ENCODE data around the gene ATF7IP2. TPM values are rescaled to one million over a fixed set of nuclear protein-coding genes. Genes with fewer than 3 reads are reported as not detected.
A peak's percentile ranks its signal among the peaks of the same experiment; 100 is the strongest.

The ATF7IP2 gene
- total RNA-seq, 1 experiment from 2014 or later, result 7.4 TPM

GRCh38 chr16:10514369-10515055 is 128.7 kb downstream of the ATF7IP2 start:
- H3K27ac ChIP-seq (ENCODE audit: low read depth, low read length), result no peak overlapping the region
- DNase-seq (ENCODE audit: low read depth, low spot score) (peak; percentile 33), ATAC-seq (peak; percentile 54)
- no peaks in the 10 kb centered on the region for H4K20me1 ChIP-seq (ENCODE audit: insufficient read depth)
- H3K9me2 ChIP-seq (ENCODE audit: insufficient read depth), result no peaks in the 10 kb centered on the region
- H3K4me2 ChIP-seq (ENCODE audit: low read length), result no peak overlapping the region
- H3K27me3 ChIP-seq (ENCODE audit: insufficient read depth, low read length), result no peaks in the 10 kb centered on the region
- BruUV-seq (replicated peaks), result no TSS peak
- POLR2A ChIA-PET, result no interaction called here
- CTCF ChIA-PET, result interaction anchor here (0.7 to 3.1 kb wide), 12 partner anchors 9 to 416 kb away, joined by 3 to 69 read pairs (median 4); partner anchors contain the start of gene NUBP1
- TF ChIP-seq CTCF (IDR thresholded peaks at IDR 0.05 in 2 of 3, conservative IDR thresholded peaks at IDR 0.05 in 1 of 3; ENCODE audit: borderline replicate concordance in 1 of 3, insufficient read depth in 1 of 3, low read depth in 2 of 3, low read length in 2 of 3) (peak; percentile 54 to 80 (median 69); a peak in 5 of 6 replicates), RAD21 (IDR thresholded peaks at IDR 0.05; ENCODE audit: low read depth) (peak; percentile 81), POLR2A (IDR thresholded peaks at IDR 0.05; ENCODE audit: borderline replicate concordance, extremely low read depth, insufficient read depth, insufficient read length) (no peak)
- RAD21 ChIA-PET (ENCODE audit: low non-redundant PET in 1 of 2, low total read pairs in 2 of 2, uncharacterized antibody in 2 of 2, unreplicated experiment in 2 of 2), result interaction anchor here (1.0 to 1.4 kb wide), 3 partner anchors 223 to 404 kb away, joined by 3 to 7 read pairs (median 4); no protein-coding TSS in a partner anchor
- intact Hi-C loops (cut with micrococcal nuclease), result loop anchor here (1.0 kb wide), 2 partner anchors 223 to 404 kb away; no protein-coding TSS in a partner anchor
- H3K4me1 ChIP-seq (ENCODE audit: control insufficient read depth in 1 of 2, insufficient read depth in 2 of 2, low read length in 2 of 2), result no peaks in the 10 kb centered on the region
- H2AFZ ChIP-seq (ENCODE audit: low read depth, low read length, poor library complexity, severe bottlenecking), result no peak overlapping the region
- H3K9ac ChIP-seq (ENCODE audit: low read length), result no peak overlapping the region
- H3K36me3 ChIP-seq (ENCODE audit: control insufficient read depth in 1 of 2, insufficient read depth in 2 of 2, low read length in 2 of 2), result no peaks in the 10 kb centered on the region
- H3K9me3 ChIP-seq (ENCODE audit: control insufficient read depth in 1 of 2, insufficient read depth in 1 of 2, low read depth in 1 of 2, low read length in 2 of 2), result no peaks in the 10 kb centered on the region
- H3K79me2 ChIP-seq (ENCODE audit: insufficient read depth, low read length), result no peaks in the 10 kb centered on the region
- no peak overlapping the region for H3K4me3 ChIP-seq (replicated peaks in 1 of 2; ENCODE audit: low read depth in 1 of 2, low read length in 2 of 2)

GRCh38 chr16:10517868-10518267 is 132.0 kb downstream of the ATF7IP2 start:
- no peak for ATAC-seq
- TF ChIP-seq FOSL1 (IDR thresholded peaks at IDR 0.05; ENCODE audit: low read depth) (no peak), SP1 (IDR thresholded peaks at IDR 0.05; ENCODE audit: low read depth) (no peak), EZH2 (IDR thresholded peaks at IDR 0.05) (no peak), TCF7L2 (IDR thresholded peaks at IDR 0.05; ENCODE audit: borderline replicate concordance, extremely low read depth, insufficient read depth, insufficient read length) (no peak), CBX3 (IDR thresholded peaks at IDR 0.05; ENCODE audit: low read depth) (no peak), CTCF (IDR thresholded peaks at IDR 0.05 in 2 of 3, conservative IDR thresholded peaks at IDR 0.05 in 1 of 3; ENCODE audit: borderline replicate concordance in 1 of 3, insufficient read depth in 1 of 3, low read depth in 2 of 3, low read length in 2 of 3) (no peak), ZNF274 (IDR thresholded peaks at IDR 0.05; ENCODE audit: low read depth, low read length) (no peak), SRF (IDR thresholded peaks at IDR 0.05; ENCODE audit: low read depth) (no peak), POLR2AphosphoS5 (IDR thresholded peaks at IDR 0.05; ENCODE audit: low read depth, low read length) (no peak), EZH2phosphoT487 (IDR thresholded peaks at IDR 0.05; ENCODE audit: borderline replicate concordance) (no peak), CEBPB (IDR thresholded peaks at IDR 0.05; ENCODE audit: low read depth) (no peak), POLR2A (IDR thresholded peaks at IDR 0.05; ENCODE audit: borderline replicate concordance, extremely low read depth, insufficient read depth, insufficient read length) (no peak), EGR1 (IDR thresholded peaks at IDR 0.05; ENCODE audit: low read depth) (no peak)
- no peak overlapping the region for H3K27ac ChIP-seq (ENCODE audit: low read depth, low read length)
- H3K4me1 ChIP-seq (ENCODE audit: control insufficient read depth in 1 of 2, insufficient read depth in 2 of 2, low read length in 2 of 2), result no peaks in the 10 kb centered on the region
- no TSS peak for BruUV-seq (replicated peaks)
- no peaks in the 10 kb centered on the region for H3K9me3 ChIP-seq (ENCODE audit: control insufficient read depth in 1 of 2, insufficient read depth in 1 of 2, low read depth in 1 of 2, low read length in 2 of 2)
- CTCF ChIA-PET, result interaction anchor here (0.9 to 1.3 kb wide), 2 partner anchors 218 to 219 kb away, joined by 3 to 4 read pairs; no protein-coding TSS in a partner anchor
- no peaks in the 10 kb centered on the region for H3K9me2 ChIP-seq (ENCODE audit: insufficient read depth)
- H2AFZ ChIP-seq (ENCODE audit: low read depth, low read length, poor library complexity, severe bottlenecking), result no peak overlapping the region
- H4K20me1 ChIP-seq (ENCODE audit: insufficient read depth), result no peaks in the 10 kb centered on the region
- no peaks in the 10 kb centered on the region for H3K79me2 ChIP-seq (ENCODE audit: insufficient read depth, low read length)
- no peak overlapping the region for H3K4me3 ChIP-seq (replicated peaks in 1 of 2; ENCODE audit: low read depth in 1 of 2, low read length in 2 of 2)
- no peak overlapping the region for H3K9ac ChIP-seq (ENCODE audit: low read length)
- POLR2A ChIA-PET, result no interaction called here
- RAD21 ChIA-PET (ENCODE audit: low non-redundant PET in 1 of 2, low total read pairs in 2 of 2, uncharacterized antibody in 2 of 2, unreplicated experiment in 2 of 2), result no interaction called here
- H3K36me3 ChIP-seq (ENCODE audit: control insufficient read depth in 1 of 2, insufficient read depth in 2 of 2, low read length in 2 of 2), result no peaks in the 10 kb centered on the region
- intact Hi-C loops (cut with micrococcal nuclease), result no loop called here
- no peak overlapping the region for H3K4me2 ChIP-seq (ENCODE audit: low read length)
- no peak for DNase-seq (ENCODE audit: low read depth, low spot score)
- H3K27me3 ChIP-seq (ENCODE audit: insufficient read depth, low read length), result no peaks in the 10 kb centered on the region
